Measurements from ENCODE around the gene TMEM245.

DNA sequence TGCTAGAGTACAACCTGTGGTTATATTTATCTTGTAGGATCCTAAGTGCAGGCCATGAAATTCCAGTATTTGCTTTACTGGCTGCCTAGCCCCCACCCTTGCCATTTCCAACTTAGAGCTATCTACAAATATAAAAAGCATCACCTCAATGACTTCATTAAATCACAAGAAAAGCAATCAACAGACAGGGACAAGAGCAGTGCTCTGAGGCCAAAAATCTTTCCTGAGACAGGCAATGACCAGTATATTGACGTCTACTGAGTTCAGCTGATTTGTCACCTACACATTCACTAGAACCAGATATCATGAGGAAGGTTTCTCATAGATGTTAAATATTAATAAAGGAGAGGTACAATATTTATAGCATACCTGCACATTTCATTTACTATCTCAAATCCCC is 68.0 kb downstream of the TMEM245 start:
- TF ChIP-seq CTCF (conservative IDR thresholded peaks at IDR 0.05; ENCODE audit: low read depth, low read length) = no peak
- TF ChIP-seq EZH2 (IDR thresholded peaks at IDR 0.05; ENCODE audit: low read length, unreplicated experiment) = no peak

Measured in PC-3 (cell line).